Measurements from ENCODE around the gene LPP. TPM values are rescaled to one million over a fixed set of nuclear protein-coding genes. Genes with fewer than 3 reads are reported as not detected.
A peak's percentile ranks its signal among the peaks of the same experiment; 100 is the strongest.

LPP gene
- total RNA-seq, 1 donor from 2014 or later, result 1,791 TPM

GRCh38 chr3:188876370-188876769 lies 722.4 kb downstream of the LPP start:
- Histone ChIP-seq H3K36me3 (peaks cover 38 to 67% of the 10 kb centered on the region in 2 donors), H3K9me3 (no peaks in the 10 kb centered on the region), H3K4me1 (no peaks in the 10 kb centered on the region), H3K27ac (no peak overlapping the region), H3K4me3 (no peak overlapping the region), H3K27me3 (no peaks in the 10 kb centered on the region)
- intact Hi-C loops (cut with DNase I), result no loop called here
- no peak for DNase-seq (ENCODE audit: low spot score in 2 of 2)
- TF ChIP-seq CTCF (IDR thresholded peaks at IDR 0.05), result no peak

- Histone ChIP-seq H3K27me3 (no peaks in the 10 kb centered on the region), H3K36me3 (peaks cover 37 to 66% of the 10 kb centered on the region in 2 donors), H3K4me3 (no peak overlapping the region), H3K9me3 (no peaks in the 10 kb centered on the region), H3K27ac (no peak overlapping the region), H3K4me1 (peaks cover 0 to 4% of the 10 kb centered on the region in 2 donors)
- intact Hi-C loops (cut with DNase I), result no loop called here
- DNase-seq (ENCODE audit: low spot score in 2 of 2), result no peak
- no peak for TF ChIP-seq CTCF (IDR thresholded peaks at IDR 0.05)
Observed at GRCh38 chr3:188877381-188877780, 723.4 kb downstream of the LPP start.

- no peaks in the 10 kb centered on the region for H3K27me3 ChIP-seq
- H3K27ac ChIP-seq, result no peak overlapping the region
- peaks cover 37 to 63% of the 10 kb centered on the region in 2 donors for H3K36me3 ChIP-seq
- peaks cover 0 to 6% of the 10 kb centered on the region in 2 donors for H3K4me1 ChIP-seq
- no peak for DNase-seq (ENCODE audit: low spot score in 2 of 2)
- no peak overlapping the region for H3K4me3 ChIP-seq
- no peak for TF ChIP-seq CTCF (IDR thresholded peaks at IDR 0.05)
- H3K9me3 ChIP-seq, result no peaks in the 10 kb centered on the region
- intact Hi-C loops (cut with DNase I), result no loop called here
Observed at GRCh38 chr3:188878076-188878475, 724.1 kb downstream of the LPP start.

- peaks cover 0 to 10% of the 10 kb centered on the region in 2 donors for H3K4me1 ChIP-seq
- intact Hi-C loops (cut with DNase I), result no loop called here
- peaks cover 16 to 29% of the 10 kb centered on the region in 2 donors for H3K36me3 ChIP-seq
- no peak overlapping the region for H3K4me3 ChIP-seq
- no peaks in the 10 kb centered on the region for H3K27me3 ChIP-seq
- no peak for DNase-seq (ENCODE audit: low spot score in 2 of 2)
- peak overlapping the region in 1 of 2 donors; percentile 42 for H3K27ac ChIP-seq
- H3K9me3 ChIP-seq, result no peaks in the 10 kb centered on the region
- no peak for TF ChIP-seq CTCF (IDR thresholded peaks at IDR 0.05)
Observed at GRCh38 chr3:188881954-188882641, 728.1 kb downstream of the LPP start.

GRCh38 chr3:188884299-188885043 lies 730.5 kb downstream of the LPP start:
- Histone ChIP-seq H3K36me3 (peaks cover 16 to 19% of the 10 kb centered on the region in 2 donors), H3K27ac (no peak overlapping the region), H3K27me3 (no peaks in the 10 kb centered on the region), H3K4me3 (no peak overlapping the region), H3K4me1 (peaks cover 4 to 24% of the 10 kb centered on the region in 2 donors), H3K9me3 (no peaks in the 10 kb centered on the region)
- intact Hi-C loops (cut with DNase I), result loop anchor here (5.0 kb wide), 1 partner anchor 1142 kb away; no protein-coding TSS in a partner anchor
- no peak for DNase-seq (ENCODE audit: low spot score in 2 of 2)
- no peak for TF ChIP-seq CTCF (IDR thresholded peaks at IDR 0.05)
